GM19452 (cell line): ENCODE data around the gene DLD.

Source experiments
- ATAC-seq: cut with Tn5 transposase; IDR thresholded peaks from one replicate; pipeline ENCODE4 v1.9.1; 2021; ENCODE audit not compliant: unreplicated experiment

DLD gene

GRCh38 chr7:107966711-107967110, 75.7 kb downstream of the DLD start:
- no peak for ATAC-seq

GRCh38 chr7:107967420-107967819, 76.4 kb downstream of the DLD start:
- ATAC-seq: no peak

GRCh38 chr7:107968449-107968848, 77.5 kb downstream of the DLD start:
- no peak for ATAC-seq

GRCh38 chr7:107969856-107970255, 78.9 kb downstream of the DLD start:
- ATAC-seq: no peak
